Glutamatergic neuron (in vitro differentiated cells): ENCODE data around the gene BMP3. TPM values are rescaled to one million over a fixed set of nuclear protein-coding genes. Genes with fewer than 3 reads are reported as not detected.

ENCODE experiments used
- DNase-seq: peaks from one replicate; pipeline ENCODE4 v3.0.0; 2022
- H3K27ac Mint-ChIP-seq: one replicate; pipeline ENCODE4 v1.8.0; 2020; ENCODE audit warnings: mild to moderate bottlenecking, mixed read lengths, inconsistent platforms; ENCODE audit not compliant: unreplicated experiment
- H3K27me3 Mint-ChIP-seq: one replicate; pipeline ENCODE4 v1.8.0; 2020; ENCODE audit warnings: mild to moderate bottlenecking, moderate library complexity, mixed read lengths, inconsistent platforms; ENCODE audit not compliant: unreplicated experiment
- H3K36me3 Mint-ChIP-seq: one replicate; pipeline ENCODE4 v1.8.0; 2020; ENCODE audit warnings: mild to moderate bottlenecking, mixed read lengths, inconsistent platforms; ENCODE audit not compliant: unreplicated experiment
- H3K4me1 Mint-ChIP-seq: one replicate; pipeline ENCODE4 v1.8.0; 2020; ENCODE audit warnings: mild to moderate bottlenecking, low read depth, mixed read lengths, inconsistent platforms; ENCODE audit not compliant: unreplicated experiment
- H3K4me3 Mint-ChIP-seq: one replicate; pipeline ENCODE4 v1.8.0; 2020; ENCODE audit warnings: mild to moderate bottlenecking, mixed read lengths, inconsistent platforms; ENCODE audit not compliant: unreplicated experiment
- H3K9me3 Mint-ChIP-seq: one replicate; pipeline ENCODE4 v1.8.0; 2020; ENCODE audit warnings: mild to moderate bottlenecking, moderate library complexity, mixed read lengths, inconsistent platforms; ENCODE audit not compliant: unreplicated experiment
- total RNA-seq: library from RNA; stranded (reverse); fragmentation: NEBNext Ultra II Directional; extraction: Animal tissue kit (Norgen Biotek cat#: 25700); gene quantifications from one replicate; pipeline ENCODE4 v1.2.1, GENCODE V29; 2021; ENCODE audit not compliant: unreplicated experiment
- TF ChIP-seq, protein P1 (sequence below): fragments of 200-600 bp; sonication (generic); IDR thresholded peaks from one replicate; pipeline ENCODE4 v1.5.0; 2021; ENCODE audit not compliant: partially characterized antibody, unreplicated experiment

BMP3 gene
- total RNA-seq, 1 donor from 2014 or later: 1.8 TPM

DNA sequence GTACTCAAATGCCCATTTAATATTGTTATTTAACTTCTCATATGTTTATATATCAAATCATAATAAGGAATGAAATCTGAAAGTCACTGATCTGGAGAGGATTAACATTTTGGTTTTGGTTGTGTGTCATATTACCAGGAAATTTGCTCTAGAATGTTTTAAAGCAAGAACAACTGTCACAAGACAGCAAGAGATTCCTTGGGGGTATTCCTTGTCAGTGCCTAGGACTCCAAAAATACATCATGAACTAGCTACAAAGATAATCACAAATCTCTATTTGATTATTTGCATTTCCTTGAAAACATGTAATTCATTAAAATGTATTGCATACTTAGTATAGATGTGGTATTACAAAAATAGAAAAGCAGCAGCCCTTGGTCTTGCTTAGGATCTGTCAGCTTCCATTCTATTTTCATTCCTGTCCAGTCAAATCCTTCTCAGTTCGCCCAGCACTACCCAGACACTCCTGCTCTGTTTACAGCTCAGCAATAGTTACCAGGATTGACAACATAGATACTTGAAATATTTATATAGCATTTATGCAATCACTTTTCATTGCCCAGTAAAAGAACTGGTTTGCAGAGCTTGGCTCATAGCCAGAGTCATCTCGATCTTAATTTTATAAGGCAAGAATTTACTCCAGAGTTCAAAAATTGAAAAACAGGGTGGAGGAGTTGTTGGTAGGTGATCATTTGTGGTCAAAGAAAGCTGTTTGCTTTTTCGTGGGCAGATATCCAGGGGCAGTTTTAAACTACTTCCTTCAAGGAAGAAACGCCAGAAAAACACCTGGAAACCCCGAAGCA lies 9.2 kb upstream of the BMP3 start:
- Mint-ChIP-seq H3K36me3 (no peaks in the 10 kb centered on the region), H3K9me3 (no peaks in the 10 kb centered on the region), H3K27ac (no peak overlapping the region), H3K27me3 (peaks cover 2% of the 10 kb centered on the region), H3K4me1 (no peaks in the 10 kb centered on the region), H3K4me3 (no peak overlapping the region)
- DNase-seq: no peak
- TF ChIP-seq, protein P1, sequence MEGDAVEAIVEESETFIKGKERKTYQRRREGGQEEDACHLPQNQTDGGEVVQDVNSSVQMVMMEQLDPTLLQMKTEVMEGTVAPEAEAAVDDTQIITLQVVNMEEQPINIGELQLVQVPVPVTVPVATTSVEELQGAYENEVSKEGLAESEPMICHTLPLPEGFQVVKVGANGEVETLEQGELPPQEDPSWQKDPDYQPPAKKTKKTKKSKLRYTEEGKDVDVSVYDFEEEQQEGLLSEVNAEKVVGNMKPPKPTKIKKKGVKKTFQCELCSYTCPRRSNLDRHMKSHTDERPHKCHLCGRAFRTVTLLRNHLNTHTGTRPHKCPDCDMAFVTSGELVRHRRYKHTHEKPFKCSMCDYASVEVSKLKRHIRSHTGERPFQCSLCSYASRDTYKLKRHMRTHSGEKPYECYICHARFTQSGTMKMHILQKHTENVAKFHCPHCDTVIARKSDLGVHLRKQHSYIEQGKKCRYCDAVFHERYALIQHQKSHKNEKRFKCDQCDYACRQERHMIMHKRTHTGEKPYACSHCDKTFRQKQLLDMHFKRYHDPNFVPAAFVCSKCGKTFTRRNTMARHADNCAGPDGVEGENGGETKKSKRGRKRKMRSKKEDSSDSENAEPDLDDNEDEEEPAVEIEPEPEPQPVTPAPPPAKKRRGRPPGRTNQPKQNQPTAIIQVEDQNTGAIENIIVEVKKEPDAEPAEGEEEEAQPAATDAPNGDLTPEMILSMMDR: no peak

- Mint-ChIP-seq H3K27me3 (peaks cover 2% of the 10 kb centered on the region), H3K36me3 (no peaks in the 10 kb centered on the region), H3K27ac (no peak overlapping the region), H3K9me3 (no peaks in the 10 kb centered on the region), H3K4me1 (no peaks in the 10 kb centered on the region), H3K4me3 (no peak overlapping the region)
- TF ChIP-seq, protein P1: no peak
- no peak for DNase-seq
Measured at GRCh38 chr4:81021981-81022380, 8.5 kb upstream of the BMP3 start.

- Mint-ChIP-seq H3K27ac (no peak overlapping the region), H3K9me3 (no peaks in the 10 kb centered on the region), H3K4me3 (no peak overlapping the region), H3K4me1 (no peaks in the 10 kb centered on the region), H3K27me3 (peaks cover 2% of the 10 kb centered on the region), H3K36me3 (no peaks in the 10 kb centered on the region)
- no peak for DNase-seq
- TF ChIP-seq, protein P1: no peak
Measured at GRCh38 chr4:81023484-81023883, 7.0 kb upstream of the BMP3 start.

- Mint-ChIP-seq H3K9me3 (peaks cover 7% of the 10 kb centered on the region), H3K4me3 (peak overlapping the region; percentile 99), H3K36me3 (no peaks in the 10 kb centered on the region), H3K4me1 (no peaks in the 10 kb centered on the region), H3K27ac (no peak overlapping the region), H3K27me3 (peaks cover 19% of the 10 kb centered on the region)
- TF ChIP-seq, protein P1: no peak
- peak; percentile 62 for DNase-seq
Measured at GRCh38 chr4:81030981-81031791, 678 bp downstream of the BMP3 start.
